ENCODE results near the gene CRTAC1.

The CRTAC1 gene

DNA sequence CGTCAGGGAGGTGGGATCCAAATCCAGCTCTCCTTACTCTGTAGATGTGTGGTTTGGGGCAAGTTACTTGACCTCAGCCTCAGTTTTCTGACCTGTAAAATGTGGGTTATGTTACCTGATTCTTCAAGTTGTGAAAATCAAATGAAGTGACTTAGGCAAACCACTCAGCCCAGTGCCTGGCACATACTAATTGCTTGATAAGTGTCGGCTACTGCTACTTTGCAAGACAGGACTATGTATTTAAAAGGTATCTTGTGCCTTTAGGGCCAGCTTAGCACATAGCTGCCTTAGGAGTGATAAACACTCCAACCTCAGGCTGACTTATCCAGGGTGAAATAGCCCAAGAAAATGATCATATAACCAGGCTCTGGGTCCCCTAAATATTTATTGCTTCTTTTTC, 137.9 kb downstream of the CRTAC1 start:
- no peak for DNase-seq

DNA sequence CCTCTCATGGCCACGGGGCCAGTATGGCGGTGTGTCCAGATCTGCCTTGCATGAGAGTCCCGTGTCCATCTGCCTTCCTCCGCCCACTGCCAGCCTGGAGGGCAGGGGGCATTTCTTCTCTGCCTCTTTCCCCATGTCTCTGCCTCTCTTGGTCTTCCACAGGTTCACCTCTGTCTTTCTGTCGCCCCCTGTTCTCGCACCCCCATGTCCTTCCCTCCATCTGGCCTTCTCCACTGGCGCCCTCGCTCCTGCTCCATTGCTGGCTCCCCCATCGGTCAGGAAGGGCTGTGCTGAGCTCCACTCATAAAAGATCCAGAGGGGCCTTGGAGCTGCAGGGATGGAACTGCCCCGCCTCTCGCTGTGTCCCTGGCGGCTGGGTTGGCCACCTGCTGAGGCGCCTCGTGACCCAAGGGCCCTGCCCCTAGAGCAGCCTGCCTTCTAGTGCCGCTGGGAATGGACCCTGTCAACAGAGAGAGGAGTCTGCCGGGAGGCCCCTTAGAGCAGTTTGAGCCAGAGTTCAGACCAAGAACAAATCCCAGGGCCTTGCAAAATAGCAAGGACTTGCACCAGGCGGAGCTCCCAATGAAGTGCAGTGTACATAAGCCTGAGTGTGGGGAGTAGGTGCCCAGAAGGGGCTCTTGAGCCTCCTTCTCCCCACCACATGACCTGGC, 138.8 kb downstream of the CRTAC1 start:
- no peak for DNase-seq

DNA sequence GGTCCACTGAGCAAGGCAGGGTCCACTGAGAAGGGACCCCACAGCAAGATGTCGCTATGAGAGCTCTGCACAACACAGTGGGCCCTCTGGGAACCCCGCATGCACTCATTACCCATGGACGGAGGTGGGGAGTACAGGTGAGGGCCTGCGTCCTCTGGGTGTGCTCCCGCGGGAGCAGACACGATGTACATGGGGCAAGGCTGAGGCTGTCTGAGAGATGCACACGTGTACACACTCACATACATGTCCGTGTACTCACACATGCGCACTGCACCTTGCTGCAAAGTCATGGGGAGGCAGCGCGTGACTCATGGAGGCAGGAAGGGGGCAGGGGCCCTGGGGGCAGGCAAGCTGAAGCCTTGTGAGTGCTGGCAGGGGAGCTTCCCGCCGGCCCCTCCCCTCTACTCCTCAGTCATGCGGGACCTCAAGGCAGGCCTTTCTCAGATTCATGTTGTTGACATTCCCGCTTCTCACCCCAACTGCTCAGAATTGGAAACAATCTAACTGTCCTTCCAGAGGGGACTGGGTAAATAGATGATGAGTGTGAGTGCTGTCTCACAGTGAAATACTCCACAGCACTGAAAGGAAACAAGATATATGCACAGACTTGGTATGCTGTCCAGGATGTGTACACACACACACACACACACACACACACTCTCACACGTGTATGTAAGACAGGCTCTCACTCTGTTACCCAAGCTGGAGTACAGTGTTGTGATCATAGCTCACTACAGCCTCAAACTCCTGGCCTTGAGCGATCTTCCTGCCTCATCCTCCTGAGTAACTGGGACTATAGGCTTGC, 140.8 kb downstream of the CRTAC1 start:
- no peak for DNase-seq

DNA sequence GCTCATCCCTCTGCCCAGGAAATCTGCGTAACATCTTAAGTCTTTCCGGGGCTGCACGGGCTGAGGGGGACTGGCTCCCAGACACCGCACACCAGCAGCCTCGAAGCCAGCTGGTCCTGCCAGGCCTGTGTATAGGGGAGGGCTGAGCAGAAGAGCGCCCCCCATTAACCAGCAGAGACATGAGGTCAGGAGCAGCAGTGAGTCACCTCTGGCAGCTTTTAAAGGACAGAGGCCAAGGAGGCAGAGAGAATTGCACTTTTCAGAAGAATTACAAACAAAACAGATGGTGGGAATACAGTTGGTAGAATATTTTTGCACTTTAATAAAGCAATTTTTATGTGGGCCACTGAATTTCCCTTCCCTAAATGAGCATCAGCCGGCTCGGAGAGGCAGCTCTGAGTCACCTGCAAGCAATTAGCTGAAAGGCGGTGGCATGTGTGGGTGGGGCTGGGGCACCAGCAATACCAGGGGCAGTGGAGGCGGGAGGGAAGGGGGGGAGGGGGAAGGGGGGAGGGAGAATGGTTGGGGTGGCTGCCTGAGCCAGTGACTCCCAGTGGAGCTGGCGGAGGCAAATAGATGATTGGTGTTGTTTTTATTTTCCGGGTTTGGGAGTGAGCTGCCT, 141.7 kb downstream of the CRTAC1 start:
- no peak for DNase-seq

DNA sequence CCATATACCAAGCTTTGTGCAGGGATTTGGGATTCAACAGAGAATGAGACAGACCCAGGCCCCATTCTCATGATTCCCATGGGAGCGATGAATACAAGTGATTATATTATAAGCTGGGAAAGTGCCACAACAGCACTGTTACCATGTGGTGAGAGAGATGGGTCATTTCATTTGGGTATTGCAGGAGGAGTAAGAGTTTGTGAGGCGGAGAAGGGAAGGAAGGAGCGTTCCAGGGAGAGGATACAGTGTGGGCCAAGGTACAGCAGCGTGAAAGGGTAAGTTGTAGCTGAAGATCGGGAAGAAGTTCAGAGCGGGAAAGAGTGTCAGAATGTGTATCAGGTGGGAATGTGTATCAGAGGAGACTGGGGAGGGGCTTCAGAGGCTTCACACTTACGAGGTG, 142.3 kb downstream of the CRTAC1 start:
- DNase-seq: no peak

DNA sequence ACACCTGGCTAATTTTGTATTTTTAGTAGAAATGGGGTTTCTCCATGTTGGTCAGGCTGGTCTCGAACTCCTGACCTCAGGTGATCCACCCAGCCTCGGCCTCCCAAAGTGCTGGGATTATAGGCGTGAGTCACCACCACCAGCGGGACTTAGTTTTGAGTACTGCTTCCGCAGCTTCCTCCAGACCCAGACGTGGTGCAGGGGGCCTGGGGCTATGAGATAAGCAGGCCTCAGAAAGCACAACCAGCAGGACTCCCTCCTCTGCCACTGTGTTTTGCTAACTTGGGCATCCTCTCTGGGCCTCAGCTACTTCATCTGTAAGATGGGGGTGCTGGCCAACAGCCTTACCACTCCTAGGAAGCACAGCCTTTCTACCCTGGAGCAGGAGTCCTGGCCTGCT, 143.0 kb downstream of the CRTAC1 start:
- no peak for DNase-seq

DNA sequence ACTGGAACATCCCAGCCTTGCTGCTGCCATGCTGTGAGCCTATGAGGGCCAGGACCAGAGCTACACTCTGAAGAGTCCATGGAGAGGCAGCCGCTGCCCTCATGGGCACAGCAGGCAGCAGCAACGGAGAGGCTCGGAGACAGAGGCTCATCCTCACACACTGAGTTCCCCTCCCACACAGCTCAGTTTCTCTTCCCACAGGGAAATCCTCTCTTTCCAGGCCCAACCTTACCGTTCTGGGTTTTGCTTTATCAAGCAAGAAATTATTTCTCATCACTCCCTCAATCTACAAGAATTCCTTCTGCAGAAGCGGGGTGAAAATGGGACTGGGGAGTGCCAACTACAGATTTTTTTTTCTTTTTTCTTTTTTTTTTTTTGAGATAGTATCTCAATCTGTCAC, 144.1 kb downstream of the CRTAC1 start:
- no peak for DNase-seq

DNA sequence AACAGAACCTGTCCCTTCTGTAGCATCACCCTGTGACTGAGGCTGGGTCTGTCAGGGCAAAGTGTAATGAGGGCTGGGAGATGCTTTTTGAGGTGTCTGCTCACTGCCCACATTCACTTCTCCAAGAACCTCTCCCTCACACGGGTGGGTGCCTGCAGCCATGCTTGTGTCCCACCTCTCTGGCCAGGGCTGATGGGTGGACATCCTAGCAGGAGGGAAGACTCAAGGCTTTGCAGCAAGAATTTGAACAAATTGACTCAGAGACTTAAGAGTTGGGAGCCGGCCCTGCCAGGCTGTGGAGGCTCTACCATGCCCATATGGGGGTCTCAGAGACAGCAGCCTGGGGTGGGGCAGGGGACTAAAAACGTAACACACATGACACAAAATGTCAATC, 147.3 kb downstream of the CRTAC1 start:
- DNase-seq: no peak

DNA sequence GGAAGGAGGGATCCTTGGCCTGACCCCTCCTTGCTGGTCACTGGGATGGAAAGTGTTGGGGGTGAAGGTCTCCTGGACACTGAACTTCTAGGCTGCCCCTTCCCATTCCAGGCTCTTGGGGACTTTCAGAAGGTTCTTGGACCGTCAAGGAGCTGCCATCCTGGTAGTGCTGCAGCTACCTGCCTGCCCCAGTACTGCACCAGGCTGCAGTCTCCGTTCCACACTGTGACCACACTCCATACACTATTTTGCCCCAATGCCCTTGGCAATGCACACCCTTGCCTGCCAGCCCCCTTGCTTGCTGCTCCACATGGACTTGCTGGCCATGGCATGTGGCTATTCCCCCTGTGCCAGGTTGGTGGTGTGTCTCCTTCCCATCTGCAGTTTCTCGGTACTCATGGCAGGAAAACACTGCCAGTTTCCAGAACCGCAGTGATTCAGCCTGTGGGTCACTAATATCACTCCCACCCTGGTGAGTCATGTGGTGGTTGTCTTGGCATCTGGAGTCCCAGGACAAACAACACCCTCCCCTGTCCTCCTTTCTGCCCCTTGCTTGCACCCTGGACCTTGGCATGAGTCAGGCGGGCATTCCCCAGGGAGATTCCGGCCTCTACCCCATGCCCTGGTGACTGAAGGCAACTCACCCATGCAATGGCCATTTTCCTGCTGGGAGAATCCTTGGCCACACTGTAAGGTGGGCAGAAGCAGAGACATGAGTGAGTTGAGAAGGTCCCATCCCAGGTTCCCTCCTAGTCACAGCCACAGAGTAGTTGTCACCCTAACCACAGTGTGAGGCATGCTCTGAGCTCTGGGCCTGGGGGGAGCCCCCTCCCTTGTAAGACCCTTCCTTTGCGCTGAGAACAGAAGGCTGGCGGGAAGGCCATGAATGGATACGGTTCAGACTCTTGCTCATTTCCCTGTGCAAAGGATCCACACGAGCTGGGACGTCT, 148.0 kb downstream of the CRTAC1 start:
- no peak for DNase-seq

DNA sequence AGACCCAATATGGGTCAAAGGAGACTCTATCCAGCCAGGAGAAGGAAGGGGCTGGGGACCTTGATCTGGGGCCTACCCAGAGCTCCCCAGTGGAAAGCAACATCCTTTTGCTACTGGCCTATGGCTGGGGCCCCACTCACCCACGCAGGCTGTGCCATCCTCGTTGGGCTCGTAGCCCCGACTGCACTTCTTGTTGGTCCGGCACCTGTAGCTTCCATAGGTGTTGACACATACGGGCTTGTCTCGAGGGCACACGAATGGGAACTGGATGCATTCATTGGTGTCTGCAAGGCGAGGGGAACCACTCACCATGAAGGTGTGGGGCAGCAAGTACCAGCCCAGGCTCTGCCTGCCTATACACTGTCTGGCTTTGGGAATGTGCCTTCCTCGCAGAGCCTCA, 150.3 kb downstream of the CRTAC1 start:
- DNase-seq: no peak

DNA sequence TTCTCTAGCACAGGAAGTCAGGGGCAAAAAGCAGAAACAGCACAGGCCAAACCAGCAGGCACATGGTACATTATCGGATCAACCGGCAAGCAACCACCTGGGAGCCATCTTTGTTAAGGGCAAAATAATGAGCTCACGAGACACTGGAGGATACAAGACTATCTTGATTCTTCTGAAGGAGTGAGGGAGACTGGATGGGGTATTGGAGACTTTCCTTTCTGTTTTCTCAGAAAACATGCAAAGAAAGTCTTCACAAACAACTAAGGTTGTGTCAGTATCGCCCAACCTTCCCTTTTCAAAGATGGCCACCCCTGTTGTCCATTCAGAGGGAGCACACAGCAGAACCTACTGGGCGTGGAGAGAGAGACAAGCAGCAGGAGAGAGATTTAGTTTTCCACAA, 151.2 kb downstream of the CRTAC1 start:
- DNase-seq: no peak

DNA sequence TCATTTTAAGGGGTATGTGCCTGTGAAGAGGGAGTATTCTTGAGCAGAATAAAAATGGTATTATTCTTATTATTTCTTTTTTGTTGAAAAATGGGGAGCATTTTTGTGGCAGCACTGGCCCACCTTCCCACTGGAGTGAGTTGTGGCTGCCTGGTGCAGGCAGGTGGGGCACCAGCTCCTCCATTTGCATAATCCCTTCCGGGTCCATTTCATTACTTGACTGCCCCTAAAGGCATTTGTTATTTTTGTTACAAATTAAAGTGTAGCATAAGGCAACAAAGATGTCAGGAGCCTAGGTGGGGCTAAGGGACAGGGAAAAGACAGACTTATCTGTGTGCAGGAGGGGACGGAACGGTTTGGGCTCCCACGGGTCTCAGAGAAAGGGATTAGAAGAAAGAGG, 154.0 kb downstream of the CRTAC1 start:
- no peak for DNase-seq

DNA sequence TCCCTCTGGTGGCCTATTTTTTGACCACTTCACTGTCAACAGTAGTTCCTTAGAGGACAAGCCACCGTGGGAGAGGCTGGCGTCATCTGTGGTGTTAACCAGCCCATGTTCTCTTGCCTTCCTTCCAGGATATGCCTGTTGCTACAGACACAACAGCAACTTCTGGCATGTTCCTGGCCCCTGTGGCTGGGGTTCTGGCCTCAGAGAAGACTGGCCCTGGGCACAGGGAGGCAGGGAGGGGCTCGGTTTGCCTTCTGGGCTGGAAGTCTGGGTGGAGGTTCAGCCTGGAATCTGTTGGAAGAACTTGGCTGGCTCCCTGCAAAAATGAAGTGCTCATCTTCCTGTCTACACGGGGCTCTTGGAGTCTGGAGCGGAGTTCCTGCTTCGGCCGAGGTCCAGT, 155.0 kb downstream of the CRTAC1 start:
- no peak for DNase-seq

DNA sequence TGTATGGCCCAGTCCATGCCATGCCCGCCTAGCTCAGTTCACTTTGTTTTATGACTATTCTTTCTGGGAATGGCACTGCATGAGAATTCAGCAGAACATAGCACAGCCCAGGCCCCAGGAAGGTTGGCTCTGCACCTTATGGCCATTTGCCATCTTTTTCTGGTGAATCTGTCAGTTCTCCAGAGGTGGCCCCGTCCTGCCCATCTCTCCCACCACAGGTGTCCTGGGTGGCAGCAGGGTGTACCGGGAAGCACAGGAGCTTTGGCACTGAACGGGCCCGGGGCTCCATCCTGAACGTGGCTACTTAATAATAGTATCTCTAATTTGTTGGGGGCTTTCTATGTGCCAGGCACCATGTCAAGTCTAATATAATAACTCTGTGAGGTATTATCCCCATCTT, 156.1 kb downstream of the CRTAC1 start:
- no peak for DNase-seq

DNA sequence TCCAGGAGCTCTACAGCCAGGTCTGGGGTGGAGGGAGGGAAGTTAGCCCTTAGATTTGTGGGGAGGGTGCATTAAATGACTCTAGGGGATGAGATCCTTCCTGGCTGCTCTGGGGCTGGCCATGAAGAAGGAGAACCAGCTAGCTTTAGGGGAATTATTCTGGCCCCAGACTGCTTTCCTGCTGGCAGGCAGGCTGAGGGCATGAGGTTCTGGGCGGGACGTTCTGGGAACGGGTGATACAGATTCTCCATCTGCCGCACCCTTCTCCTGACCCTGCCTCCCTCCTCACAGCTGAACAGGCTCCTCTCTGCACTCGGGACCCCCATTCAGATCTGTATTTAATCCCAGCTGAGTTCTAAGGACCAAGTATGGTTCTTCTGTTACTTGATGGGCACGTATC, 156.9 kb downstream of the CRTAC1 start:
- DNase-seq: no peak

DNA sequence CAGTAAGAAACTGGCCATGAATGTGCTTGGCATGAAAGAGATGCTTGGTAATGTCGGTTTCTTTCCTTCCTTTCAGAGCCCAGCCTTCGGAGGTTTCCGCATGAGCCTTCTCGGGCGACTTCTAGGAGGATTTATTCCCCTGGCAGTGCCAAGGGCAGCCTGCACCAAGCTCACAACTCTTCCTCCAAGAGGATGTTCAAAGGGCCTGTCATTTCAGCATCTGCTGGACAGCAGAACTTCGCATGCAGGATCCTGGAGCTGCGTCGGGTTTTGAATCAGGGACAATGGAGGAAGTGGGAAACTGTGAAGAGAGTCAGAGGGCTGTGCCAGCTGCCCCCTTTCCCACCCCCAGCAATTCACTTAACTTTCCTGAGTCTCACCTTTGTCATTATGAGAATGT, 159.4 kb downstream of the CRTAC1 start:
- DNase-seq: no peak

DNA sequence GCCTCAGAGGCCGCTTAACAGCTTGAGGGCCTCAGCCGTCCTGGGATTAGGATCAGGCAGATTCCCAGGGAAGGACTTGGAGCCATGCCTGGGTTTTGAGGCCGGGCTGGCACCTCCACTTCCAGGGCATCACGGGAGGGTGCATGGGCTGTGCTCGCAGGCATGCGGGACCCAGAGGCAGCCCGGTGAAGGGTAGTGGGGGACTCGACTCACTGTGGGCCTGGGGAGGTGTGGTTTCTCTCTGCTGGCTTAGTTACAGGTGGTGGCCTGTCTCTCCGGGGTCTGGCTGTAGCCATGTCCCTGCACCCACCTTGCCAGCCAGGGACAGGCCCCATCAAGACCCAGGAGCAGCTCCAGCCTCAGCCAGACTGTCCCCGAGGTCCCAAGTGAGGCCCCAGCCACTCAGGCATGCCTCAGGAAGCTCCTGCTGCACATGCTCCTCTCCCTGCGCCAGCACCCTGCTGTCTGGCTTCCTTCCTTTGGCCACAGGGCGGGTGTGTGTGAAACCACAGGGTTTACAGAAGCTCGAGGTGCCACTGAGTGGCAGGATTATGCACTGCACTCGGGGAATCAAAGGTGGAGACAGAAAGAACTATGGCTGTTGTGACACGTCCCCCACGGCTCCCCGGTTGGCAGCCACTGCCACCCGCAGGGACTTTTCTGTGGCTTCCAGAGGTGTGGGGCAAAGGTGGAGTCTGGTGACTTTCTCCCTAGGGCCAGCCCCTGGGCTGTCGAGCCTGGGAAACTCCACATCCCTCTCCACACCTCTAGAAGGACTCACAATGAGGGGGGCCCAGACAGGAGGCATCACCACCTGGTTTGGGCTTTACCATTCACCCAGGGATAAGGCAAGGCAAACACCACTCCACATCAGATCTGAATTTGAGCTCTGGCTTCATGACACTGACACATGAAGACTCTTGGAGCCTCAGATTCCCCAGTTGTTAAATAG, 161.1 kb downstream of the CRTAC1 start:
- DNase-seq: peak; percentile 49

DNA sequence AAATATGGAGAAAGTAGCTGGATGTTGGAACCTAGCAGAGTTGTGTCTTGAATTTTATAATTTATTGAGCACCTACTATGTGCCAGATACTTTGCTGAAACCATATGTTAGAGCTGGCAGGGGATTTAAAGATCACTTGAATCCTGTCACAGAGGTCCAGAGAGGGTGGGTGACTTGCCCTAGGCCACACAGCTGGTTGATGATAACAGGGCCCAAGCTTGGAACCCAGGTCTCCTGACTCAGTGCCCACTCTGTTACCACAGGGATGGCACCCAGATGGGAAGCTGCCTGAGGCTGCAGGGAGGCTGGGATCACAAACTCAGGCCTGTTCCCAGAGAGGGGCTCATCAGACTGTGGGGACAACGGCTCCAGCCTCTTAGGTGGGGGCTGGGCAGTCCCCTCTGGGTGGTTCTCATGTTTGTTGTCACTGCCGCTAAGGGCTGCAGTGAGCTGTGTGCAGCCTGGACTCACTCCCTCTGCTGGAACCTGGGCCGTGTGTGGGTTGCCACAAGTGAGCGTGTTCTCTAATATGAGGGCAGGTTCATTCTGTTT, 162.2 kb downstream of the CRTAC1 start:
- DNase-seq: no peak

DNA sequence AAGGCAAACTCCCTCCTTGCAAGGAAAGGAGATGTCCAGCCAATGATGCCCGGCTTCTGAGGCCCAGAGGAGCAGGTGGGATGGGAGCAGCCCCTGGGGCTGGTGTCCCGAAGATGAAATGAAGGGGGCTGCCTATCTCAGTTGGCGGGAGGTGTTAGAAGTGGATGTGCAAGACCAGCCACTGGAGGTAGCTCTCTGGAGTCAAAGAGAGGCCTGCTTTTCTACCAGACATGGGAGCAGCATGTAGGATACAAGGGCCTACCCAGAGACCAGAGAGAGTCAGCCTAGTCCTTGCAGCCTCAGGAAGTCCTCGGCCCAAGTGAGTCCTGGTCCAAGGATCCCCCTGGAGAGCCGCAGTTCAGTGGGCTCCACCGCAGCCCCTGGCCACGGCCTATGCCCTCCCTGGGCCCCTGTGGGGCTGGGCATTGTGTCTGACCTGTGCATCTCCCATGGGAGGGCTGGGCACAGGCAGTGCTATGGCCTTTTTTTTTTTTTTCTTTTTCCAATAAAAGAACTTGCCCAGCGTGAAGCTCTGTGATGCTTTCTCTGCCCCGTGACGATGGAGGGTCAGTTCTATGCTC, 163.1 kb downstream of the CRTAC1 start:
- no peak for DNase-seq

DNA sequence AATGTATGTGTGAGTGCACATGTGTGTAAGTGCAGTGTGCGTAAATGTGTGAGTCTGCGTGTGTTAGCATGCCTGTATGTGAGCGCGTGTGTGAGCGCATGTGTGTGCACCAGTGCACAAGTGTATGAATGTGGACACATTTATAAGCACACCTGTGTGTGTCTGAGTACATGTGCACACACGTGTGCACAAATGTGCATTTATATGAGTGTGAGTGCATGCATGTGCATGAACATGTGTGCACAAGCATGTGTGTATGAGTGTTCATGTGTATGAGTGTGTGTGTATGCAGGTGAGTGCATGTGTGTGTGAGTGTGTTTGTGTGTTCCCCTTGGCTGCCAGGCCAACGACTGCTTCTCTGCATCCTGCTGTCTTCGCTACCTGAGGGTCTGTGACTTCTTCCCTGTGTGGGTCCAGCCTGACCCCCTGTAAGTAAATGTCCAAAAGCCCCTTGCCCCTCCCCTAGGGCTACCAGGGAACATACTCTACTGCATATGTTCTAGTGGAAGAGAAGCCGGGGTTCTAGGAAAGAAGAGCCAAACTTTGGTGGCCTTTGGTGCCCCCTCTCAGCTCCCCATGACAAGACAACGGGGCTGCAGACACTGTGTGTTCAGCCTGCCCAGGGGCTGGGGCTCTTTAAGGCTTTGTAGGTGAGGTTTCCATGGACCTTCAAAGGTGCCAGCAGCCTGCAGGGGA, 163.7 kb downstream of the CRTAC1 start:
- DNase-seq: no peak

DNA sequence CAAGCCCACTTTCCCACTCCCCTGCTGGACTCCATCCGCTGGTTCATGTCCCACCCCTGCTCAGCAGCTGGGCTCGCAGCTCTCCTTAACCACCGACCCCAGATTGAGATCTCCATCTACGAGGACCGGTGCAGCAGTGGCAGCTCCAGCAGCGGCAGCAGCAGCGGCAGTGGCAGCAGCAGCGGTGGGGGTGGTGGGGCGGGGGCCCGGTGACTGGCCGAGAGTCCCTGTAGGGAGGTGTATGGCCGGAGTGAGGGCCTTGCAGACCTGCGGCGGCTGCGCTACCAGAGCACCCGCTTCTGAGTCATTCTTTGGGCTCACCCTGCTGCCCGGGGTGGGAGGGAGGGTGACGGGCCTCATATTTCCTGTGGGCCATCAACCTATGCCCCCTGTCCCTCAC, 164.9 kb downstream of the CRTAC1 start:
- DNase-seq: no peak
